Vagina (tissue), 2 donors: ENCODE data around the gene CDC42EP3.

ENCODE experiments used
- POLR2AphosphoS5 ChIP-seq, 2 donors: sonication (generic); formaldehyde crosslinking; IDR thresholded peaks; one replicate each; pipeline ENCODE4 v1.9.0; 2017; ENCODE audit warnings: antibody characterized with exemption in 2 of 2, mild to moderate bottlenecking in 2 of 2, low read depth in 1 of 2; ENCODE audit not compliant: insufficient read depth in 1 of 2
- TF ChIP-seq, protein P1 (sequence below), 3 experiments: fragments of 450-650 bp in 2 of 3; fragments of 200-600 bp in 1 of 3; sonication (generic) in 1 of 3; IDR thresholded peaks; one replicate each; pipeline ENCODE4 v1.5.1; 2017 to 2019; ENCODE audit warnings: antibody characterized with exemption in 3 of 3, mild to moderate bottlenecking in 2 of 3, moderate library complexity in 2 of 3

DNA sequence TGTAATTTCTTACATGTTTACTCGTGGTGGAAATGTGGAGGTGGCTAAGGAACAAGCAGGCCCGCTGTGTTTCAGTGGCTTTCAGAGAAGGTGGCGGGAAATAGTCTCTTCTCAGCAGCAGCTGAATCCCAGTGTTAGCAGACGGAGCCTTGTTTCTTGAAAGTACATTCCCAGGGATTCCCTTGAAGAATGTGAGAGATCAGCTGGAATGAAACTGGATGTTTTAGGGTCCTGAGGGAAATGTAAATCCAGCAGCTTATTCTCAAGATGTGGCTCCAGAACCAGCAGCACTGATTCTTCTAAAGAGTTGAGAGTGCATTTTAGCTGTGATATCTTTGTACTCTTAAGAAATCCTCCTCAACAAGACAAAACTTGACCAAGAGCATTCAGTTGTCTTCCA, 59.1 kb downstream of the CDC42EP3 start:
- TF ChIP-seq, protein P1, sequence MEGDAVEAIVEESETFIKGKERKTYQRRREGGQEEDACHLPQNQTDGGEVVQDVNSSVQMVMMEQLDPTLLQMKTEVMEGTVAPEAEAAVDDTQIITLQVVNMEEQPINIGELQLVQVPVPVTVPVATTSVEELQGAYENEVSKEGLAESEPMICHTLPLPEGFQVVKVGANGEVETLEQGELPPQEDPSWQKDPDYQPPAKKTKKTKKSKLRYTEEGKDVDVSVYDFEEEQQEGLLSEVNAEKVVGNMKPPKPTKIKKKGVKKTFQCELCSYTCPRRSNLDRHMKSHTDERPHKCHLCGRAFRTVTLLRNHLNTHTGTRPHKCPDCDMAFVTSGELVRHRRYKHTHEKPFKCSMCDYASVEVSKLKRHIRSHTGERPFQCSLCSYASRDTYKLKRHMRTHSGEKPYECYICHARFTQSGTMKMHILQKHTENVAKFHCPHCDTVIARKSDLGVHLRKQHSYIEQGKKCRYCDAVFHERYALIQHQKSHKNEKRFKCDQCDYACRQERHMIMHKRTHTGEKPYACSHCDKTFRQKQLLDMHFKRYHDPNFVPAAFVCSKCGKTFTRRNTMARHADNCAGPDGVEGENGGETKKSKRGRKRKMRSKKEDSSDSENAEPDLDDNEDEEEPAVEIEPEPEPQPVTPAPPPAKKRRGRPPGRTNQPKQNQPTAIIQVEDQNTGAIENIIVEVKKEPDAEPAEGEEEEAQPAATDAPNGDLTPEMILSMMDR (IDR thresholded peaks at IDR 0.05): no peak
- TF ChIP-seq POLR2AphosphoS5 (IDR thresholded peaks at IDR 0.05; ENCODE audit: insufficient read depth in 1 of 2, low read depth in 1 of 2): no peak
